Lower lobe of right lung (tissue), 2 donors: ENCODE data around the gene LMNB1. TPM values are rescaled to one million over a fixed set of nuclear protein-coding genes. Genes with fewer than 3 reads are reported as not detected.

Experiments
- ATAC-seq, 2 donors: fragments of 200-7000 bp; cut with Tn5 transposase; one replicate each; pipeline ENCODE4 v1.9.1; 2020 to 2022; ENCODE audit warnings: mild to moderate bottlenecking in 2 of 2, moderate library complexity in 2 of 2
- DNase-seq: peaks from one replicate; pipeline ENCODE4 v3.0.0-alpha.2; 2020
- H3K27ac ChIP-seq: fragments of 200-600 bp; one replicate; pipeline ENCODE4 v1.8.0; 2022
- H3K27me3 ChIP-seq: fragments of 200-600 bp; one replicate; pipeline ENCODE4 v1.8.0; 2022; ENCODE audit warnings: low read depth
- H3K36me3 ChIP-seq: fragments of 200-600 bp; one replicate; pipeline ENCODE4 v1.8.0; 2022; ENCODE audit warnings: mild to moderate bottlenecking
- H3K4me1 ChIP-seq: fragments of 200-600 bp; one replicate; pipeline ENCODE4 v1.8.0; 2022
- H3K4me3 ChIP-seq: fragments of 200-600 bp; one replicate; pipeline ENCODE4 v1.8.0; 2022; ENCODE audit warnings: mild to moderate bottlenecking
- H3K9me3 ChIP-seq: fragments of 200-600 bp; one replicate; pipeline ENCODE4 v1.8.0; 2022
- CTCF ChIP-seq: fragments of 200-600 bp; IDR thresholded peaks from one replicate; pipeline ENCODE4 v1.8.0; 2022; ENCODE audit warnings: antibody characterized with exemption, mild to moderate bottlenecking
- intact Hi-C: fragments of 100-400 bp; cut with DNase I; formaldehyde crosslinking; loops from one replicate; pipeline ENCODE4 v1.11.0; 2022
- total RNA-seq: library from RNA; stranded (reverse); fragmentation: NEBNext Ultra II Directional; extraction: Animal tissue kit (Norgen Biotek cat#: 25700); gene quantifications from one replicate; pipeline ENCODE4 v1.2.1, GENCODE V29; 2021
- donor health status: DM: no; HTN: yes; CAD: no; lungs with severe emphysema.

The LMNB1 gene
- total RNA-seq, 1 donor from 2014 or later, result 13.5 TPM

- H3K36me3 ChIP-seq, result no peaks in the 10 kb centered on the region
- no peak for TF ChIP-seq CTCF
- H3K9me3 ChIP-seq, result no peaks in the 10 kb centered on the region
- ATAC-seq (no peak), DNase-seq (no peak)
- intact Hi-C loops, result no loop called here
- H3K27ac ChIP-seq, result no peak overlapping the region
- H3K27me3 ChIP-seq, result no peaks in the 10 kb centered on the region
- no peak overlapping the region for H3K4me3 ChIP-seq
- H3K4me1 ChIP-seq, result no peaks in the 10 kb centered on the region
These were observed 100.7 kb downstream of the LMNB1 start for GRCh38 chr5:126877602-126878001.

DNA sequence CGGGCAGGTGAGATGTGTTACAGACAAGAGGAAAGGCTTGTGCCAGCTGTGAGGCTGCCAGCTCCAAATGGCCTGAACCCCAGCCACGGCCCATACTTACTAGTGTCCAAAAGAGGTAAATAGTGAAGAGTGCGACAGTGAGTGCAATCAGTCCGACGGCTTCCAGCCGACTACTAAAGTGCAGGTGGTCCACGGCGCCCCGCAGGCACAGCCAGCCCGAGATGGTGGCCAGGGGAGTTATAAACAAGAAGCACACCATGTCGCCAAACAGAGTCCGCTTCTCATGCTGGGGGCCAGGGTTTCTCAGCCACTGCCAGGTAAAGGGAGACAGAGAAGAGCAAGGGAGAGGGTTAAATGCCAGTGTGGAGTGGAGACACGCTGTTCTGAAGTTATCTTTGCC lies 101.1 kb downstream of the LMNB1 start:
- TF ChIP-seq CTCF, result no peak
- intact Hi-C loops, result no loop called here
- Histone ChIP-seq H3K4me3 (no peak overlapping the region), H3K4me1 (no peaks in the 10 kb centered on the region), H3K27me3 (no peaks in the 10 kb centered on the region), H3K36me3 (no peaks in the 10 kb centered on the region), H3K9me3 (no peaks in the 10 kb centered on the region), H3K27ac (no peak overlapping the region)
- DNase-seq (no peak), ATAC-seq (no peak)

DNA sequence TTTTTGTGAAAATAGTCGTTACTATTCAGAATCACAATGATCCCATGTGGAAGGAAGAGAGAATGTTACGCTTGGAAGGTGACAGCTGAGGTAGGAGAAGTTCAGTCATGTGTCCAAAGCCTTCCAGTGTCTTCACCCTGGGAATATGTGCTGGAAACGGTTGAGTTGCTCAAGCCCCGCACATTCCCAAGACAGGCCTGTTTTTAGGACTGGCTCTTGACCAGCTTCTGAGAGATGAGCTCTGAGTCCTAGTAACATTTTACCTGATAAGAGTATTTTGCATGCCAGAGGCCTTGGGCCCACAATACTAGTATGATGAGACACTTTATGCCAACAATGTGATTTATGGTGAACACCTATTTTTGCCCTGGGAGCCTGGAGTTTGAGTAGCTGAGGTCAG lies 101.7 kb downstream of the LMNB1 start:
- Histone ChIP-seq H3K27ac (no peak overlapping the region), H3K9me3 (no peaks in the 10 kb centered on the region), H3K27me3 (no peaks in the 10 kb centered on the region), H3K4me3 (no peak overlapping the region), H3K4me1 (no peaks in the 10 kb centered on the region), H3K36me3 (no peaks in the 10 kb centered on the region)
- intact Hi-C loops, result no loop called here
- no peak for DNase-seq
- TF ChIP-seq CTCF, result no peak
- no peak for ATAC-seq

GRCh38 chr5:126881821-126882600 lies 105.1 kb downstream of the LMNB1 start:
- H3K9me3 ChIP-seq, result no peaks in the 10 kb centered on the region
- no peak overlapping the region for H3K4me3 ChIP-seq
- TF ChIP-seq CTCF, result no peak
- no peaks in the 10 kb centered on the region for H3K27me3 ChIP-seq
- H3K27ac ChIP-seq, result no peak overlapping the region
- no peak for DNase-seq
- intact Hi-C loops, result no loop called here
- no peaks in the 10 kb centered on the region for H3K4me1 ChIP-seq
- H3K36me3 ChIP-seq, result no peaks in the 10 kb centered on the region
- ATAC-seq, result no peak

GRCh38 chr5:126883564-126884245 lies 106.8 kb downstream of the LMNB1 start:
- no peaks in the 10 kb centered on the region for H3K36me3 ChIP-seq
- DNase-seq (no peak), ATAC-seq (no peak)
- intact Hi-C loops, result no loop called here
- TF ChIP-seq CTCF, result no peak
- H3K27me3 ChIP-seq, result no peaks in the 10 kb centered on the region
- no peak overlapping the region for H3K27ac ChIP-seq
- H3K9me3 ChIP-seq, result no peaks in the 10 kb centered on the region
- no peaks in the 10 kb centered on the region for H3K4me1 ChIP-seq
- H3K4me3 ChIP-seq, result no peak overlapping the region
